K562 (cell line): ENCODE data around the gene ASB2. TPM values are rescaled to one million over a fixed set of nuclear protein-coding genes. Genes with fewer than 3 reads are reported as not detected.

Source experiments
- ATAC-seq: fragments of 200-7000 bp; cut with Tn5 transposase; 3 replicates; pipeline ENCODE4 v1.9.1; 2020; ENCODE audit warnings: moderate library complexity
- BruUV-seq: library from RNA; stranded (reverse); fragments of 400-500 nt; replicated peaks from 2 replicates; lab custom pipeline; 2021; lab: Mats Ljungman, UMichigan
- CTCF ChIA-PET: fragments of 300-600 bp; formaldehyde crosslinking; extraction: SDS; loops from one replicate; lab custom pipeline; 2021; ENCODE audit warnings: low intra/inter-chr PET ratio; lab: Yijun Ruan, JAX
- POLR2A ChIA-PET: fragments of 300-600, 350-650 bp; sonication (Branson Sonifier 250); formaldehyde crosslinking; extraction: SDS; loops from one replicate; lab custom pipeline; 2021; ENCODE audit warnings: antibody characterized with exemption, inconsistent platforms; lab: Yijun Ruan, JAX
- DNase-seq, 4 experiments: peaks; one replicate each; pipeline versions ENCODE4 v3.0.0 to v3.0.0-alpha.2; 2011 to 2018; ENCODE audit warnings: low spot score in 3 of 4, mixed read lengths in 3 of 4; ENCODE audit errors: extremely low read depth in 1 of 4
- FAIRE-seq: peaks from 2 replicates; lab custom pipeline; 2011; peaks lifted over from hg19 to GRCh38; lab: Jason Lieb, UNC
- H2AFZ ChIP-seq: 2 replicates; pipeline ENCODE4 v1.6.0; 2011; ENCODE audit warnings: low read depth, low read length, control low read depth, inconsistent platforms
- H3K27ac ChIP-seq: fragments of 200-600 bp; 3 replicates; pipeline ENCODE4 v1.8.0; 2011; ENCODE audit warnings: low read depth, mild to moderate bottlenecking, control low read depth, inconsistent platforms, low read length, moderate library complexity, mixed read lengths; ENCODE audit errors: extremely low read depth
- H3K27me3 ChIP-seq, 2 experiments: fragments of 300-600 bp in 1 of 2; 2 replicates in 1 of 2; 3 replicates in 1 of 2; pipeline versions ENCODE4 v1.6.0 to v1.8.0; 2011; ENCODE audit warnings: inconsistent platforms in 2 of 2, low read length in 2 of 2, mild to moderate bottlenecking in 1 of 2, mixed read lengths in 1 of 2, moderate library complexity in 1 of 2; ENCODE audit not compliant: control insufficient read depth in 2 of 2, insufficient read depth in 2 of 2
- H3K36me3 ChIP-seq: fragments of 300-600 bp; 3 replicates; pipeline ENCODE4 v1.8.0; 2011; ENCODE audit warnings: mild to moderate bottlenecking, low read length, inconsistent platforms; ENCODE audit not compliant: control insufficient read depth, insufficient read depth
- H3K4me1 ChIP-seq, 2 experiments: fragments of 200-600 bp in 1 of 2; replicated peaks in 1 of 2; 2 replicates in 1 of 2; 3 replicates in 1 of 2; pipeline versions ENCODE4 v1.5.1 to v1.8.0; 2011; ENCODE audit warnings: inconsistent platforms in 2 of 2, low read length in 2 of 2, mild to moderate bottlenecking in 1 of 2, mixed read lengths in 1 of 2, moderate library complexity in 1 of 2; ENCODE audit not compliant: control insufficient read depth in 2 of 2, insufficient read depth in 2 of 2
- H3K4me2 ChIP-seq: 2 replicates; pipeline ENCODE4 v1.6.1; 2011; ENCODE audit warnings: low read length, control low read depth, inconsistent platforms, mixed read lengths; ENCODE audit not compliant: insufficient read depth
- H3K4me3 ChIP-seq: fragments of 200-600 bp; sonication (generic), shearing (Covaris generic); 2 replicates; pipeline ENCODE4 v1.5.1; 2016; ENCODE audit warnings: control low read depth, inconsistent platforms
- H3K79me2 ChIP-seq: fragments of 200-600 bp; 3 replicates; pipeline ENCODE4 v1.8.0; 2011; ENCODE audit warnings: low read length, inconsistent platforms; ENCODE audit not compliant: control insufficient read depth, insufficient read depth
- H3K9ac ChIP-seq, 2 experiments: 2 replicates each; pipeline versions ENCODE4 v1.6.0 to v1.6.1; 2011; ENCODE audit warnings: low read depth in 2 of 2, low read length in 2 of 2, control low read depth in 1 of 2, inconsistent platforms in 1 of 2, mild to moderate bottlenecking in 1 of 2, mixed read lengths in 1 of 2; ENCODE audit not compliant: insufficient read depth in 1 of 2
- H3K9me1 ChIP-seq: one replicate; pipeline ENCODE4 v1.6.0; 2011; ENCODE audit warnings: inconsistent platforms, mild to moderate bottlenecking, low read length, moderate library complexity; ENCODE audit not compliant: control insufficient read depth, insufficient read depth
- H3K9me3 ChIP-seq: replicated peaks from 2 replicates; pipeline ENCODE4 v1.5.1; 2011; ENCODE audit warnings: low read depth, low read length, inconsistent platforms; ENCODE audit not compliant: control insufficient read depth, insufficient read depth
- H4K20me1 ChIP-seq: replicated peaks from 2 replicates; pipeline ENCODE4 v1.6.1; 2011; ENCODE audit warnings: low read length, inconsistent platforms, mixed read lengths; ENCODE audit not compliant: control insufficient read depth, insufficient read depth
- ADNP ChIP-seq: fragments of 200-800 bp; sonication (Bioruptor generic); IDR thresholded peaks from 2 replicates; pipeline ENCODE4 v1.6.1; 2016; ENCODE audit warnings: missing genetic modification characterization, missing compliant biosample characterization
- C11orf30 ChIP-seq: fragments of 450-650 bp; IDR thresholded peaks from 2 replicates; pipeline ENCODE4 v1.6.1; 2016; ENCODE audit warnings: low read depth, mild to moderate bottlenecking
- E2F3 ChIP-seq: fragments of 250-450 bp; sonication (Bioruptor Pico); IDR thresholded peaks from 2 replicates; pipeline ENCODE4 v1.4.0; 2020; ENCODE audit warnings: mild to moderate bottlenecking
- MCM5 ChIP-seq: fragments of 450-650 bp; IDR thresholded peaks from 2 replicates; pipeline ENCODE4 v1.6.1; 2016; ENCODE audit warnings: low read depth
- MYNN ChIP-seq, 2 experiments: sonication (generic); formaldehyde crosslinking in 1 of 2; IDR thresholded peaks; 2 replicates each; pipeline versions ENCODE4 v1.5.0 to v1.6.1; 2016 to 2020; ENCODE audit warnings: antibody characterized with exemption in 1 of 2, missing genetic modification reagents in 1 of 2
- XRCC5 ChIP-seq: fragments of 200-400 bp; formaldehyde crosslinking; IDR thresholded peaks from 2 replicates; pipeline ENCODE4 v1.6.1; 2017; ENCODE audit warnings: low read depth, mild to moderate bottlenecking, low read length
- ZNF140 ChIP-seq: fragments of 250-450 bp; sonication (Bioruptor Pico); IDR thresholded peaks from 2 replicates; pipeline ENCODE4 v1.8.0; 2021; ENCODE audit warnings: moderate library complexity, mild to moderate bottlenecking, inconsistent platforms
- WGBS: fragments of 100-300 bp; shearing (Covaris generic); methylation state at CpG from one replicate; pipeline ENCODE4 v1.1.6; 2016; ENCODE audit warnings: low coverage, mixed read lengths; ENCODE audit not compliant: insufficient coverage; ENCODE audit errors: missing lambda C conversion rate; 5-methylcytosine and 5-hydroxymethylcytosine counted together
- in situ Hi-C: fragments of 300-500 bp; cut with MboI; formaldehyde crosslinking; loops from 4 replicates; pipeline ENCODE4 v1.15.0; 2018; ENCODE audit warnings: inconsistent platforms, mixed read lengths
- intact Hi-C: fragments of 100-400 bp; cut with micrococcal nuclease; formaldehyde crosslinking; loops from 2 replicates; pipeline ENCODE4 v1.14.2; 2022
- polyA plus RNA-seq, 8 experiments: library from polyadenylated mRNA; depleted of rRNA in 4 of 8; stranded (reverse) in 5 of 8; unstranded in 3 of 8; fragments of >200 nt; fragmentation: Nextera tagmentation in 2 of 8; fragmentation: Illumina TruSeq in 1 of 8; extraction: Ambion mirVana in 2 of 8; extraction: Trizol in 1 of 8; gene quantifications; 2 replicates each; pipeline versions ENCODE4 v1.2.1 to v1.2.3, GENCODE V29; 2011 to 2014; ENCODE audit warnings: inconsistent platforms in 1 of 8, missing spikeins in 1 of 8
- total RNA-seq, 7 experiments: library from RNA; depleted of rRNA in 6 of 7; stranded (reverse); fragments of >200 nt in 6 of 7; fragmentation: Illumina TruSeq in 2 of 7; extraction: Trizol in 2 of 7; gene quantifications; 2 replicates each; pipeline versions ENCODE4 v1.2.1 to v1.2.3, GENCODE V29; 2011 to 2021; ENCODE audit warnings: low replicate concordance in 1 of 7
- TF ChIP-seq, protein P1 (sequence below): fragments of 250-450 bp; sonication (Bioruptor Pico); IDR thresholded peaks from 2 replicates; pipeline ENCODE4 v1.5.0; 2020; ENCODE audit warnings: mild to moderate bottlenecking, borderline replicate concordance
- TF ChIP-seq, protein P2 (sequence below): sonication (generic); formaldehyde crosslinking; IDR thresholded peaks from 2 replicates; pipeline ENCODE4 v1.8.0; 2022; ENCODE audit warnings: mild to moderate bottlenecking, missing genetic modification reagents
- TF ChIP-seq, protein P3 (sequence below), 2 experiments: IDR thresholded peaks; 2 replicates each; pipeline ENCODE4 v1.6.1; 2011; ENCODE audit warnings: borderline replicate concordance in 1 of 2, control low read depth in 1 of 2, low read depth in 1 of 2, low read length in 1 of 2, mild to moderate bottlenecking in 1 of 2, mixed read lengths in 1 of 2, moderate library complexity in 1 of 2; ENCODE audit not compliant: insufficient read depth in 1 of 2, insufficient read length in 1 of 2, poor library complexity in 1 of 2, severe bottlenecking in 1 of 2; ENCODE audit errors: extremely low read depth in 1 of 2

Gene ASB2
- total and polyA plus RNA-seq, 9 of the 15 experiments (the other 6 are each of a cell fraction or from before 2014, with no cell fraction given), result not detected

DNA sequence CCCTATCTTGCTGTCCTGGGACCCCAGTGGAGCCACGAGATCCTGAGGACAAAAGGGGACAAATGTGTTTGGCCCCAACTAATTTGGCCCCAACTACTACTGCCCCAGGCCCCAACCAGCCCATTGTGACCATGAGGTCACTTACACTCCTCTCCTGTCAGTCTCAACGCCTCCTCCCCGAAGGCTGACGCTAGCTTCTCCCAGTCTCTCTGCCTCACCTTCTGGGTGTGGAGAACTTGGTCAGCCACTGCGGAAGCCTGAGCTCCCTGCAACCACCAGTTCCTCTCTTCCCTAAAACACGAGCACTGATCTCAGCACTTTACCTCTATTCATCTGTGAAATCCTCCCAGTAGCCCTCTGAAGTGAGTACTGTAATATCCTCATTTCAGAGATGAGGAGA, 35.9 kb downstream of the ASB2 start:
- ChIA-PET POLR2A (interaction anchor here (0.6 kb wide), 1 partner anchor 30 kb away, joined by 3 read pairs; no protein-coding TSS in a partner anchor), CTCF (interaction anchor here (0.9 to 1.9 kb wide), 4 partner anchors 59 to 203 kb away, joined by 3 to 9 read pairs (median 4); no protein-coding TSS in a partner anchor)
- no peaks in the 10 kb centered on the region for H4K20me1 ChIP-seq
- H2AFZ ChIP-seq, result no peak overlapping the region
- no peaks in the 10 kb centered on the region for H3K36me3 ChIP-seq
- no peak for DNase-seq
- TF ChIP-seq XRCC5 (no peak), C11orf30 (no peak), E2F3 (CRISPR knock-in tag) (no peak), MYNN (IDR thresholded peaks at IDR 0.05) (no peak), MYNN (CRISPR knock-in tag; IDR thresholded peaks at IDR 0.05) (no peak), ADNP (tag) (no peak), MCM5 (no peak), ZNF140 (no peak)
- TF ChIP-seq, protein P1, sequence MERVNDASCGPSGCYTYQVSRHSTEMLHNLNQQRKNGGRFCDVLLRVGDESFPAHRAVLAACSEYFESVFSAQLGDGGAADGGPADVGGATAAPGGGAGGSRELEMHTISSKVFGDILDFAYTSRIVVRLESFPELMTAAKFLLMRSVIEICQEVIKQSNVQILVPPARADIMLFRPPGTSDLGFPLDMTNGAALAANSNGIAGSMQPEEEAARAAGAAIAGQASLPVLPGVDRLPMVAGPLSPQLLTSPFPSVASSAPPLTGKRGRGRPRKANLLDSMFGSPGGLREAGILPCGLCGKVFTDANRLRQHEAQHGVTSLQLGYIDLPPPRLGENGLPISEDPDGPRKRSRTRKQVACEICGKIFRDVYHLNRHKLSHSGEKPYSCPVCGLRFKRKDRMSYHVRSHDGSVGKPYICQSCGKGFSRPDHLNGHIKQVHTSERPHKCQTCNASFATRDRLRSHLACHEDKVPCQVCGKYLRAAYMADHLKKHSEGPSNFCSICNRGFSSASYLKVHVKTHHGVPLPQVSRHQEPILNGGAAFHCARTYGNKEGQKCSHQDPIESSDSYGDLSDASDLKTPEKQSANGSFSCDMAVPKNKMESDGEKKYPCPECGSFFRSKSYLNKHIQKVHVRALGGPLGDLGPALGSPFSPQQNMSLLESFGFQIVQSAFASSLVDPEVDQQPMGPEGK (CRISPR knock-in tag), result no peak
- TF ChIP-seq, protein P2, sequence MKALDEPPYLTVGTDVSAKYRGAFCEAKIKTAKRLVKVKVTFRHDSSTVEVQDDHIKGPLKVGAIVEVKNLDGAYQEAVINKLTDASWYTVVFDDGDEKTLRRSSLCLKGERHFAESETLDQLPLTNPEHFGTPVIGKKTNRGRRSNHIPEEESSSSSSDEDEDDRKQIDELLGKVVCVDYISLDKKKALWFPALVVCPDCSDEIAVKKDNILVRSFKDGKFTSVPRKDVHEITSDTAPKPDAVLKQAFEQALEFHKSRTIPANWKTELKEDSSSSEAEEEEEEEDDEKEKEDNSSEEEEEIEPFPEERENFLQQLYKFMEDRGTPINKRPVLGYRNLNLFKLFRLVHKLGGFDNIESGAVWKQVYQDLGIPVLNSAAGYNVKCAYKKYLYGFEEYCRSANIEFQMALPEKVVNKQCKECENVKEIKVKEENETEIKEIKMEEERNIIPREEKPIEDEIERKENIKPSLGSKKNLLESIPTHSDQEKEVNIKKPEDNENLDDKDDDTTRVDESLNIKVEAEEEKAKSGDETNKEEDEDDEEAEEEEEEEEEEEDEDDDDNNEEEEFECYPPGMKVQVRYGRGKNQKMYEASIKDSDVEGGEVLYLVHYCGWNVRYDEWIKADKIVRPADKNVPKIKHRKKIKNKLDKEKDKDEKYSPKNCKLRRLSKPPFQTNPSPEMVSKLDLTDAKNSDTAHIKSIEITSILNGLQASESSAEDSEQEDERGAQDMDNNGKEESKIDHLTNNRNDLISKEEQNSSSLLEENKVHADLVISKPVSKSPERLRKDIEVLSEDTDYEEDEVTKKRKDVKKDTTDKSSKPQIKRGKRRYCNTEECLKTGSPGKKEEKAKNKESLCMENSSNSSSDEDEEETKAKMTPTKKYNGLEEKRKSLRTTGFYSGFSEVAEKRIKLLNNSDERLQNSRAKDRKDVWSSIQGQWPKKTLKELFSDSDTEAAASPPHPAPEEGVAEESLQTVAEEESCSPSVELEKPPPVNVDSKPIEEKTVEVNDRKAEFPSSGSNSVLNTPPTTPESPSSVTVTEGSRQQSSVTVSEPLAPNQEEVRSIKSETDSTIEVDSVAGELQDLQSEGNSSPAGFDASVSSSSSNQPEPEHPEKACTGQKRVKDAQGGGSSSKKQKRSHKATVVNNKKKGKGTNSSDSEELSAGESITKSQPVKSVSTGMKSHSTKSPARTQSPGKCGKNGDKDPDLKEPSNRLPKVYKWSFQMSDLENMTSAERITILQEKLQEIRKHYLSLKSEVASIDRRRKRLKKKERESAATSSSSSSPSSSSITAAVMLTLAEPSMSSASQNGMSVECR (CRISPR knock-in tag), result no peak
- TF ChIP-seq, protein P3, sequence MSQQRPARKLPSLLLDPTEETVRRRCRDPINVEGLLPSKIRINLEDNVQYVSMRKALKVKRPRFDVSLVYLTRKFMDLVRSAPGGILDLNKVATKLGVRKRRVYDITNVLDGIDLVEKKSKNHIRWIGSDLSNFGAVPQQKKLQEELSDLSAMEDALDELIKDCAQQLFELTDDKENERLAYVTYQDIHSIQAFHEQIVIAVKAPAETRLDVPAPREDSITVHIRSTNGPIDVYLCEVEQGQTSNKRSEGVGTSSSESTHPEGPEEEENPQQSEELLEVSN (IDR thresholded peaks at IDR 0.05; ENCODE audit: borderline replicate concordance in 1 of 2, extremely low read depth in 1 of 2, insufficient read depth in 1 of 2, insufficient read length in 1 of 2, low read depth in 1 of 2, low read length in 1 of 2, poor library complexity in 1 of 2, severe bottlenecking in 1 of 2), result no peak
- H3K9ac ChIP-seq, result no peak overlapping the region
- no peak overlapping the region for H3K4me3 ChIP-seq
- H3K27me3 ChIP-seq, result peaks cover 2 to 29% of the 10 kb centered on the region in 2 experiments; a peak in 2 of 5 replicates
- intact Hi-C loops (no loop called here), in situ Hi-C loops (loop anchor here (5.0 kb wide), 1 partner anchor 62 kb away; no protein-coding TSS in a partner anchor)
- H3K79me2 ChIP-seq, result no peaks in the 10 kb centered on the region
- WGBS, result 10% methylated on average over 6 of the region's 6 CpGs
- ATAC-seq, result no peak
- H3K9me3 ChIP-seq, result no peaks in the 10 kb centered on the region
- no peak for FAIRE-seq
- H3K4me1 ChIP-seq, result 0 out of 5 replicates have a peak, but pooled peaks cover 0 to 2% of the 10 kb centered on the region in 2 experiments
- no peak overlapping the region for H3K4me2 ChIP-seq
- H3K9me1 ChIP-seq, result no peaks in the 10 kb centered on the region
- BruUV-seq, result no TSS peak
- no peak overlapping the region for H3K27ac ChIP-seq
